Sigmoid colon (tissue), 7 donors: ENCODE results near the gene C1QTNF1. TPM values are rescaled to one million over a fixed set of nuclear protein-coding genes. Genes with fewer than 3 reads are reported as not detected.

Source experiments
- DNase-seq: peaks from one replicate; pipeline ENCODE4 v3.0.0-alpha.2; 2019
- H3K27ac ChIP-seq, 4 donors: fragments of 200-600 bp; sonication (generic); one replicate each; pipeline ENCODE4 v1.5.1; 2016 to 2019; ENCODE audit warnings: mild to moderate bottlenecking in 1 of 4
- H3K27me3 ChIP-seq, 3 donors: fragments of 200-600 bp; sonication (generic); one replicate each; pipeline ENCODE4 v1.5.1; 2019; ENCODE audit warnings: mild to moderate bottlenecking in 1 of 3
- H3K36me3 ChIP-seq, 4 donors: fragments of 200-600 bp; sonication (generic); one replicate each; pipeline ENCODE4 v1.5.1; 2016 to 2019
- H3K4me1 ChIP-seq, 4 donors: fragments of 200-600 bp; sonication (generic); one replicate each; pipeline ENCODE4 v1.5.1; 2017 to 2019
- H3K4me3 ChIP-seq, 4 donors: fragments of 200-600 bp; sonication (generic); one replicate each; pipeline ENCODE4 v1.5.1; 2017 to 2019; ENCODE audit warnings: mild to moderate bottlenecking in 2 of 4, moderate library complexity in 1 of 4
- H3K9me3 ChIP-seq, 4 donors: fragments of 200-600 bp in 3 of 4; sonication (generic) in 3 of 4; one replicate each; pipeline versions ENCODE4 v1.5.1 to v1.6.1; 2013 to 2019
- EP300 ChIP-seq, 4 donors: sonication (generic); formaldehyde crosslinking; IDR thresholded peaks; one replicate each; pipeline ENCODE4 v1.6.1; 2017; ENCODE audit warnings: antibody characterized with exemption in 4 of 4
- POLR2A ChIP-seq, 2 donors: fragments of 450-650 bp; IDR thresholded peaks; one replicate each; pipeline ENCODE4 v1.6.1; 2016; ENCODE audit warnings: antibody characterized with exemption in 2 of 2, mild to moderate bottlenecking in 2 of 2, moderate library complexity in 2 of 2
- POLR2AphosphoS5 ChIP-seq, 4 donors: sonication (generic); formaldehyde crosslinking; IDR thresholded peaks; one replicate each; pipeline ENCODE4 v1.6.1; 2017; ENCODE audit warnings: antibody characterized with exemption in 4 of 4
- WGBS, 2 donors: extraction: QIAGEN DNeasy Blood & Tissue Kit; methylation state at CpG; one replicate each; pipeline ENCODE4 v1.1.7; 2013; 5-methylcytosine and 5-hydroxymethylcytosine counted together
- intact Hi-C: fragments of 100-400 bp; cut with DNase I; formaldehyde crosslinking; loops from one replicate; pipeline ENCODE4 v1.15.1; 2023
- polyA plus RNA-seq, 3 donors: library from polyadenylated mRNA; stranded (reverse); fragments of 200-250 nt; gene quantifications; one replicate each; pipeline ENCODE4 v1.2.3, GENCODE V29; 2013
- total RNA-seq, 4 donors: library from RNA; depleted of rRNA; stranded (reverse); fragments of >200 nt; gene quantifications; one replicate each; pipeline ENCODE4 v1.1.0, GENCODE V29; 2016
- TF ChIP-seq, protein P1 (sequence below), 4 experiments: fragments of 450-650 bp in 3 of 4; fragments of 200-600 bp in 1 of 4; IDR thresholded peaks; one replicate each; pipeline ENCODE4 v1.5.1; 2016 to 2019; ENCODE audit warnings: antibody characterized with exemption in 4 of 4, mild to moderate bottlenecking in 3 of 4, moderate library complexity in 2 of 4
- donor health status: healthy with polysubstance abuse.
- donor health status: Bipolar disorder and iron deficiency.
- donor health status: healthy.

The C1QTNF1 gene
- total and polyA plus RNA-seq, 7 donors, result 1.4 to 34.6 (median 23.9) TPM

DNA sequence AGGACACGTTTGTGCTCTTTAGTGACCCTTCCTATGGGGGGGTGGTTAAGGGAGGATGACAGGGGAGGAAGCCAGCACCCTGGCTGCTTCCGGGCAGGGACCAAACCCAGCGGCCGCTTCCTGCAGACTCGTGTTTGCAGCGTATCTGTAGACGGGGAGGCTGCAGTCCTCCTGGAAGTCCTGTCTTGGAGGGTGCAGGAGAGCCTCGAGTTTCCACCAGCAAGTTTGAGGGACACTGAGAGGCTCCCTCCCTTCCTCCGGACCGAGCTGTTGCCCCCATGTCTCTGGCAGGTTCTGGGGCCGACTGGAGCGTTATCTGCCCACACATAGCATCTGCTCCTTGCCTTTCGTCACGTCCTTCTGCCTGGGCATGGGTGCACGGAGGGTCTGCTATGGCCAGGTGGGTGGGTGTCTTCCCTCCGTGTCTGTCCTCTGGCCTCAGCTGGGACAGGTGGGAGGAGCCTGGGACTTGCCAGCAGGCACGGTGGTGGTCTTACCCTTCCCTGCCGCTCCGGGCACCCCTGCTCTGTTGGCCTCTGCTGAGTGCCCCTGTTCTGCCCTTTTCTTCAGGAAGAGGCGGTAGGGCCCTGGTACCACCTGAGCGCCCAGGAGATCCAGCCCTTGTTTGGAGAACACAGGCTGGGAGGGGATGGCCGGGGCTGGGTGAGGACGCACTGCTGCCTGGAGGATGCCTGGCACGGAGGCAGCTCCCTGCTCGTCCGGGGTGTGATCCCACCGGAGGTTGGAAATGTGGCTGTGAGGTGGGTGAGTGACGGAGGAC, 59.4 kb downstream of the C1QTNF1 start:
- no peak for DNase-seq
- intact Hi-C loops, result no loop called here
- H3K36me3 ChIP-seq, result peaks cover 8 to 75% (median 25%) of the 10 kb centered on the region in 4 donors
- no peaks in the 10 kb centered on the region for H3K9me3 ChIP-seq
- H3K27me3 ChIP-seq, result no peaks in the 10 kb centered on the region
- H3K4me3 ChIP-seq, result no peak overlapping the region
- no peak for TF ChIP-seq POLR2AphosphoS5 (IDR thresholded peaks at IDR 0.05)
- TF ChIP-seq EP300 (IDR thresholded peaks at IDR 0.05), result no peak
- TF ChIP-seq POLR2A (IDR thresholded peaks at IDR 0.05), result no peak
- TF ChIP-seq, protein P1, sequence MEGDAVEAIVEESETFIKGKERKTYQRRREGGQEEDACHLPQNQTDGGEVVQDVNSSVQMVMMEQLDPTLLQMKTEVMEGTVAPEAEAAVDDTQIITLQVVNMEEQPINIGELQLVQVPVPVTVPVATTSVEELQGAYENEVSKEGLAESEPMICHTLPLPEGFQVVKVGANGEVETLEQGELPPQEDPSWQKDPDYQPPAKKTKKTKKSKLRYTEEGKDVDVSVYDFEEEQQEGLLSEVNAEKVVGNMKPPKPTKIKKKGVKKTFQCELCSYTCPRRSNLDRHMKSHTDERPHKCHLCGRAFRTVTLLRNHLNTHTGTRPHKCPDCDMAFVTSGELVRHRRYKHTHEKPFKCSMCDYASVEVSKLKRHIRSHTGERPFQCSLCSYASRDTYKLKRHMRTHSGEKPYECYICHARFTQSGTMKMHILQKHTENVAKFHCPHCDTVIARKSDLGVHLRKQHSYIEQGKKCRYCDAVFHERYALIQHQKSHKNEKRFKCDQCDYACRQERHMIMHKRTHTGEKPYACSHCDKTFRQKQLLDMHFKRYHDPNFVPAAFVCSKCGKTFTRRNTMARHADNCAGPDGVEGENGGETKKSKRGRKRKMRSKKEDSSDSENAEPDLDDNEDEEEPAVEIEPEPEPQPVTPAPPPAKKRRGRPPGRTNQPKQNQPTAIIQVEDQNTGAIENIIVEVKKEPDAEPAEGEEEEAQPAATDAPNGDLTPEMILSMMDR (IDR thresholded peaks at IDR 0.05), result no peak
- no peaks in the 10 kb centered on the region for H3K4me1 ChIP-seq
- H3K27ac ChIP-seq, result no peak overlapping the region
- 89 to 90% methylated on average over 28 of the region's 28 CpGs for WGBS, 2 donors

DNA sequence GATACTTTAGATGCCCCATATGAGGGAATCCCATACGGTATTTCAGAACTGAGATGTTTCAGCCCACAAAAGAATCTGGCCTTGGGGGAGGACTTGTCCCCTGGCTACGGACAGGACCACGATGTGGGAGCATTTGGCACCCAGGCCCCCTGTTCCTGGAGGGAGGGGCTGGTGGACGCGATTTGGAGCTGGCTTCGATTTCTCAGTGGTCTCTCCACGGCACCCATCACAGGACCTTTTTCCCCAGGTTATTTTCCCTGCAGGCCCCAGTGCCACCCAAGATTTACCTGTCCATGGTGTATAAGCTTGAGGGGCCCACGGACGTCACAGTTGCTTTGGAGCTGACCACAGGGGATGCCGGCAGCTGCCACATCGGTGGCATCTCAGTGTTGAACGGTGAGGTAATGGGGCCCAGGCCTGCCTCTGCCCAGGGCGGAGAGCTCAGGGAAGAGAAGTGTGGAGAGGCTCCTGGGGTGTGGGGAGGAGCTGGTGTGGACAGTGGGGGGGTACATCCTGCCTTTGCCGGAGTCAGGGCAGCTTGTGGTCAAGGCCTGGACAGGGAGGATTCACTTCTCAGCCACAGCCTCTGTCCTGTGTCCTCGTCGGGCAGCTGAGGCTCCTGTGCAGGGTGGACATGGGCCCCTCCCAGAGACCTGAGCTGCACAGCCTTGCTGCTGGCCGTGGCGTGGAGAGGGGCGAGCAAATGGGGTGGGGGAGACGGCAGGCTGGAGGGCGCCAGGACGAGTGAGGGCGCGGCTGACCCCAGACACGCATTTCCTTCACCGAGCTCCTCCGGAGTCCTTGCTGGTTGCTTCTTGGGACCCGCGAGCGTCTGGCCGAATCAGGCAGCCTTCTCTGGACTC, 60.6 kb downstream of the C1QTNF1 start:
- no peak for TF ChIP-seq POLR2A (IDR thresholded peaks at IDR 0.05)
- no peak for TF ChIP-seq POLR2AphosphoS5 (IDR thresholded peaks at IDR 0.05)
- TF ChIP-seq, protein P1 (IDR thresholded peaks at IDR 0.05), result no peak
- TF ChIP-seq EP300 (IDR thresholded peaks at IDR 0.05), result no peak
- Histone ChIP-seq H3K27ac (no peak overlapping the region), H3K36me3 (peaks cover 5 to 64% (median 18%) of the 10 kb centered on the region in 4 donors), H3K9me3 (no peaks in the 10 kb centered on the region), H3K4me1 (no peaks in the 10 kb centered on the region), H3K4me3 (no peak overlapping the region), H3K27me3 (no peaks in the 10 kb centered on the region)
- intact Hi-C loops, result no loop called here
- 94 to 95% methylated on average over 31 of the region's 31 CpGs for WGBS, 2 donors
- DNase-seq, result no peak

DNA sequence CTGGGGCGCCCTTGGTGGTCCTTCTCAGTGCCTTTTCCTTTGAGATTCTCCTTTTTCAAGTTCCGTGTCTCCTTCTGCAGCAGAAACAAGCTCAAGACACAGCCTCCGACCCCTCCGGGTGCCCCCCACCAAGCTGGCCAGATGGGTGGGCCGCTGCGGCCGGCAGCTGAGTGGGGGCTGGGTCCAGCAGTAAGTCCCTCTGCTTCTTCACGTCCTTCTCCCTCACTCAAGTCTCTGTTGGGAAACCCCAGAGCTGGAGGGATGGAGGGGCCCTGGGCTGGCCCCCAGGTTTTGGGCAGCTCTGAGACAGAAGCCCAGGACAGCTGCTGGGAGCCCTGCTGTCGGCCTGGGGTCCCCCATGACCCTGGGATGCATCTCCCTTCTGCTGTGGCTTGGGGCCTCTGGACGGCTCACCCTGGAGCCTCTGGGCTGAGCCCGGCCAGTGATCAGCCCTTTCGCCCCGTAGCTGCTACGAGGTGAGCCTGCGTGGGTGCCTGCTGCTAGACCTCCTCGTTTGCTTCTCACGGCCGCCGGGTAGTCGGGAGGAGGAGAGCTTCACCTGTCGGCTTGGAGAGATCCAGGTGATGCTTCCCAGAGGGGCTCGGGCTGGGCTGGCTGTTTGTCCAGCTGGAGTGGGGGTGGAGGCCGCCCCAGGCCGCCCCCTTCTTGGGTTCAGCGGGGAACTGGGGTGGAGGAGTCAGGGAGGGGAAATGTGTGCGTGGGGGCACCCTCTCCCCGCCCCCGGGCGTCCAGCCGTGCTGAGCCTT, 61.4 kb downstream of the C1QTNF1 start:
- Histone ChIP-seq H3K4me1 (peaks cover 0 to 3% (median under 1%) of the 10 kb centered on the region in 4 donors), H3K27ac (no peak overlapping the region), H3K9me3 (no peaks in the 10 kb centered on the region), H3K36me3 (peaks cover 5 to 55% (median 16%) of the 10 kb centered on the region in 4 donors), H3K27me3 (no peaks in the 10 kb centered on the region), H3K4me3 (no peak overlapping the region)
- TF ChIP-seq, protein P1 (IDR thresholded peaks at IDR 0.05), result no peak
- no peak for TF ChIP-seq POLR2A (IDR thresholded peaks at IDR 0.05)
- no peak for TF ChIP-seq EP300 (IDR thresholded peaks at IDR 0.05)
- no peak for TF ChIP-seq POLR2AphosphoS5 (IDR thresholded peaks at IDR 0.05)
- DNase-seq, result no peak
- intact Hi-C loops, result no loop called here
- WGBS, 2 donors, result 89 to 90% methylated on average over 30 of the region's 30 CpGs

DNA sequence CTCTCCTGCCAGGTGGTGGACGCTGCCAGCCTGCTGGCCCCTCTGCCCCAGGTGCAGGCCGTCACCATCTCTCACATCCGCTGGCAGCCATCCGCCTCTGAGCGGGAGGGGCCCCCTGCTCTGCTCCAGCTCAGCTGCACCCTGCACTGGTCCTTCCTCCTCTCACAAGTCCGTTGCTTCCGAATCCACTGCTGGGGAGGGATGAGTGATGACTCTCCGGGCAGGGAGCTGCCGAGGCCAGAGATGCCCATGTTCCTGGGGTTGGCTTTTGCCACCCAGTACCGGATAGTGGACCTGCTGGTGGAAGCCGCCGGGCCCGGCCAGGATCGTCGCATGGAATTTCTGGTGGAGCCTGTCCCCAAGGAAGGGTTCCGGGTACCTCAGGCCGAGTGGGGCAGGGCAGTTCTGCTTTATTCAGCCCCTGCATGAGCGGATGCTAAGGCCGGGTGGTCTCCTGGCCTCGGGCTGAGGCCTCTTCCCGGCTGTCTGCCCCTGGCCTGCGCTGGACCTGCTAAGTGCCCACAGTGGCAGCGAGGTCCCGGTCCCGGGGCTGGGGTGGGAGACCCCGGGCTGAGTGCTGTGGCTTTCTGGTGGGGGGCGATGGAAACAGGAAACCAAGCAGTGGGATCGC, 62.1 kb downstream of the C1QTNF1 start:
- H3K4me1 ChIP-seq, result peaks cover 0 to 10% (median 4%) of the 10 kb centered on the region in 4 donors
- H3K9me3 ChIP-seq, result no peaks in the 10 kb centered on the region
- H3K4me3 ChIP-seq, result no peak overlapping the region
- WGBS, 2 donors, result 88 to 93% methylated on average over 28 of the region's 28 CpGs
- no peak overlapping the region for H3K27ac ChIP-seq
- no peaks in the 10 kb centered on the region for H3K27me3 ChIP-seq
- intact Hi-C loops, result no loop called here
- peaks cover 5 to 48% (median 12%) of the 10 kb centered on the region in 4 donors for H3K36me3 ChIP-seq
- DNase-seq, result no peak
- TF ChIP-seq, protein P1 (IDR thresholded peaks at IDR 0.05), result no peak
- no peak for TF ChIP-seq EP300 (IDR thresholded peaks at IDR 0.05)
- peak in 1 of 4 donors; percentile 29 for TF ChIP-seq POLR2AphosphoS5 (IDR thresholded peaks at IDR 0.05)
- no peak for TF ChIP-seq POLR2A (IDR thresholded peaks at IDR 0.05)
